Measurements from ENCODE around the gene PTPN3.

DNA sequence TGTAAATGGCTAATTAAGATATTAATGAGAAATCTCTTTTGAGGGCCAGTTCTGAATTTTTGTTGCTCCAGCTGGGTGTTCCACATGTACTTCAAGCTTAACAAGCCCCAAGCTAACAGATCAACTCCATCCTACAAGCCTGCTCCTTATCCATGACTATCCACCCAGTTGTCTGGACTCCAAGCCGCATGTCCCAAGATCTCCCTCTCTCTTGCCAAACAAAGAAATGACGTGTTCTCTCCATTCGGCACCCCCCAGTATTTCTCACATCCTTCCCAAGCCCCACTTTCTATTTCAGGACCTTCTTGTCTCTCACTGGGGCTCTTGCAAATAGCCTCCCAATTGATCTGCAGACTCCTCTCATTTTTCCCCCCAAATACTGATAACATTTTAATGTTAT lies 15.8 kb upstream of the PTPN3 start:
- no peak for TF ChIP-seq RFX5 (IDR thresholded peaks at IDR 0.05)
- TF ChIP-seq, protein P1, sequence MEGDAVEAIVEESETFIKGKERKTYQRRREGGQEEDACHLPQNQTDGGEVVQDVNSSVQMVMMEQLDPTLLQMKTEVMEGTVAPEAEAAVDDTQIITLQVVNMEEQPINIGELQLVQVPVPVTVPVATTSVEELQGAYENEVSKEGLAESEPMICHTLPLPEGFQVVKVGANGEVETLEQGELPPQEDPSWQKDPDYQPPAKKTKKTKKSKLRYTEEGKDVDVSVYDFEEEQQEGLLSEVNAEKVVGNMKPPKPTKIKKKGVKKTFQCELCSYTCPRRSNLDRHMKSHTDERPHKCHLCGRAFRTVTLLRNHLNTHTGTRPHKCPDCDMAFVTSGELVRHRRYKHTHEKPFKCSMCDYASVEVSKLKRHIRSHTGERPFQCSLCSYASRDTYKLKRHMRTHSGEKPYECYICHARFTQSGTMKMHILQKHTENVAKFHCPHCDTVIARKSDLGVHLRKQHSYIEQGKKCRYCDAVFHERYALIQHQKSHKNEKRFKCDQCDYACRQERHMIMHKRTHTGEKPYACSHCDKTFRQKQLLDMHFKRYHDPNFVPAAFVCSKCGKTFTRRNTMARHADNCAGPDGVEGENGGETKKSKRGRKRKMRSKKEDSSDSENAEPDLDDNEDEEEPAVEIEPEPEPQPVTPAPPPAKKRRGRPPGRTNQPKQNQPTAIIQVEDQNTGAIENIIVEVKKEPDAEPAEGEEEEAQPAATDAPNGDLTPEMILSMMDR (IDR thresholded peaks at IDR 0.05): no peak
- TF ChIP-seq POLR2A (IDR thresholded peaks at IDR 0.05; ENCODE audit: low read length): no peak
- TF ChIP-seq SREBF2 (IDR thresholded peaks at IDR 0.05): no peak
- no peak for TF ChIP-seq CBX8 (IDR thresholded peaks at IDR 0.05)
- TF ChIP-seq, protein P2, sequence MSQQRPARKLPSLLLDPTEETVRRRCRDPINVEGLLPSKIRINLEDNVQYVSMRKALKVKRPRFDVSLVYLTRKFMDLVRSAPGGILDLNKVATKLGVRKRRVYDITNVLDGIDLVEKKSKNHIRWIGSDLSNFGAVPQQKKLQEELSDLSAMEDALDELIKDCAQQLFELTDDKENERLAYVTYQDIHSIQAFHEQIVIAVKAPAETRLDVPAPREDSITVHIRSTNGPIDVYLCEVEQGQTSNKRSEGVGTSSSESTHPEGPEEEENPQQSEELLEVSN (IDR thresholded peaks at IDR 0.05; ENCODE audit: borderline replicate concordance, low read depth): no peak
- no peak for TF ChIP-seq JUN (IDR thresholded peaks at IDR 0.05)
- TF ChIP-seq MAFK (IDR thresholded peaks at IDR 0.05; ENCODE audit: partially characterized antibody): no peak
- no peak for TF ChIP-seq CEBPB (IDR thresholded peaks at IDR 0.05)
- TF ChIP-seq, protein P3, sequence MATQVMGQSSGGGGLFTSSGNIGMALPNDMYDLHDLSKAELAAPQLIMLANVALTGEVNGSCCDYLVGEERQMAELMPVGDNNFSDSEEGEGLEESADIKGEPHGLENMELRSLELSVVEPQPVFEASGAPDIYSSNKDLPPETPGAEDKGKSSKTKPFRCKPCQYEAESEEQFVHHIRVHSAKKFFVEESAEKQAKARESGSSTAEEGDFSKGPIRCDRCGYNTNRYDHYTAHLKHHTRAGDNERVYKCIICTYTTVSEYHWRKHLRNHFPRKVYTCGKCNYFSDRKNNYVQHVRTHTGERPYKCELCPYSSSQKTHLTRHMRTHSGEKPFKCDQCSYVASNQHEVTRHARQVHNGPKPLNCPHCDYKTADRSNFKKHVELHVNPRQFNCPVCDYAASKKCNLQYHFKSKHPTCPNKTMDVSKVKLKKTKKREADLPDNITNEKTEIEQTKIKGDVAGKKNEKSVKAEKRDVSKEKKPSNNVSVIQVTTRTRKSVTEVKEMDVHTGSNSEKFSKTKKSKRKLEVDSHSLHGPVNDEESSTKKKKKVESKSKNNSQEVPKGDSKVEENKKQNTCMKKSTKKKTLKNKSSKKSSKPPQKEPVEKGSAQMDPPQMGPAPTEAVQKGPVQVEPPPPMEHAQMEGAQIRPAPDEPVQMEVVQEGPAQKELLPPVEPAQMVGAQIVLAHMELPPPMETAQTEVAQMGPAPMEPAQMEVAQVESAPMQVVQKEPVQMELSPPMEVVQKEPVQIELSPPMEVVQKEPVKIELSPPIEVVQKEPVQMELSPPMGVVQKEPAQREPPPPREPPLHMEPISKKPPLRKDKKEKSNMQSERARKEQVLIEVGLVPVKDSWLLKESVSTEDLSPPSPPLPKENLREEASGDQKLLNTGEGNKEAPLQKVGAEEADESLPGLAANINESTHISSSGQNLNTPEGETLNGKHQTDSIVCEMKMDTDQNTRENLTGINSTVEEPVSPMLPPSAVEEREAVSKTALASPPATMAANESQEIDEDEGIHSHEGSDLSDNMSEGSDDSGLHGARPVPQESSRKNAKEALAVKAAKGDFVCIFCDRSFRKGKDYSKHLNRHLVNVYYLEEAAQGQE (IDR thresholded peaks at IDR 0.05): no peak
- TF ChIP-seq HDAC2 (IDR thresholded peaks at IDR 0.05): no peak
